AG09309 (cell line): Measurements from ENCODE around the gene LRP1B.

ENCODE experiments used
- DNase-seq: peaks from one replicate; pipeline ENCODE4 v3.0.0-alpha.2; 2010; ENCODE audit warnings: low read depth
- H3K4me3 ChIP-seq: 2 replicates; pipeline ENCODE4 v1.5.1; 2011; ENCODE audit warnings: mild to moderate bottlenecking, low read depth, low read length, moderate library complexity; ENCODE audit not compliant: control insufficient read depth
- TF ChIP-seq, protein P1 (sequence below): IDR thresholded peaks from 2 replicates; pipeline ENCODE4 v1.5.1; 2011; ENCODE audit warnings: mild to moderate bottlenecking, low read depth, low read length, inconsistent platforms; ENCODE audit not compliant: insufficient read depth, control insufficient read depth; ENCODE audit errors: missing control alignments

The LRP1B gene

DNA sequence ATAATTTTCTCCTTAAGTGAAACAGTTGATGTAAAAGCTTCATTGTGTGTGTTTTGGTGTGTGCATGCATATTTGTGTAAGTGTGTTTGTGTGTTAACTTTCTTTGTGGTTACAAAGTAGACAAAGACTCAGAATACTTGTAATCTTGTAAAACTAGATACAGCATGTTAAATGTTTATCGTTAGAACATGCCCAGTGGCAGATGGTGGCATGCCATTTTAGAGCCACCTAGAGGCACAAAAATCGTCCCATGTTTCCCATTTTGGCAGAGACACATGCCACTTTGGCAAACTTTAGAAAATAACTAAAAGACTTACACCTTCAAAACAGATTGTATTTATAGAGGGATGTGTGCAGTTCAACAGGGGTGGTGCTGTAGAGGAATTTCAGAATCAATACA, 224.1 kb downstream of the LRP1B start:
- no peak overlapping the region for H3K4me3 ChIP-seq
- TF ChIP-seq, protein P1, sequence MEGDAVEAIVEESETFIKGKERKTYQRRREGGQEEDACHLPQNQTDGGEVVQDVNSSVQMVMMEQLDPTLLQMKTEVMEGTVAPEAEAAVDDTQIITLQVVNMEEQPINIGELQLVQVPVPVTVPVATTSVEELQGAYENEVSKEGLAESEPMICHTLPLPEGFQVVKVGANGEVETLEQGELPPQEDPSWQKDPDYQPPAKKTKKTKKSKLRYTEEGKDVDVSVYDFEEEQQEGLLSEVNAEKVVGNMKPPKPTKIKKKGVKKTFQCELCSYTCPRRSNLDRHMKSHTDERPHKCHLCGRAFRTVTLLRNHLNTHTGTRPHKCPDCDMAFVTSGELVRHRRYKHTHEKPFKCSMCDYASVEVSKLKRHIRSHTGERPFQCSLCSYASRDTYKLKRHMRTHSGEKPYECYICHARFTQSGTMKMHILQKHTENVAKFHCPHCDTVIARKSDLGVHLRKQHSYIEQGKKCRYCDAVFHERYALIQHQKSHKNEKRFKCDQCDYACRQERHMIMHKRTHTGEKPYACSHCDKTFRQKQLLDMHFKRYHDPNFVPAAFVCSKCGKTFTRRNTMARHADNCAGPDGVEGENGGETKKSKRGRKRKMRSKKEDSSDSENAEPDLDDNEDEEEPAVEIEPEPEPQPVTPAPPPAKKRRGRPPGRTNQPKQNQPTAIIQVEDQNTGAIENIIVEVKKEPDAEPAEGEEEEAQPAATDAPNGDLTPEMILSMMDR, result no peak
- DNase-seq, result no peak

GRCh38 chr2:141900826-141901225, 230.0 kb downstream of the LRP1B start:
- DNase-seq, result no peak
- H3K4me3 ChIP-seq, result no peak overlapping the region
- TF ChIP-seq, protein P1, result no peak

- H3K4me3 ChIP-seq, result no peak overlapping the region
- no peak for DNase-seq
- TF ChIP-seq, protein P1, result no peak
Observed at GRCh38 chr2:141899740-141900139, 231.1 kb downstream of the LRP1B start.

DNA sequence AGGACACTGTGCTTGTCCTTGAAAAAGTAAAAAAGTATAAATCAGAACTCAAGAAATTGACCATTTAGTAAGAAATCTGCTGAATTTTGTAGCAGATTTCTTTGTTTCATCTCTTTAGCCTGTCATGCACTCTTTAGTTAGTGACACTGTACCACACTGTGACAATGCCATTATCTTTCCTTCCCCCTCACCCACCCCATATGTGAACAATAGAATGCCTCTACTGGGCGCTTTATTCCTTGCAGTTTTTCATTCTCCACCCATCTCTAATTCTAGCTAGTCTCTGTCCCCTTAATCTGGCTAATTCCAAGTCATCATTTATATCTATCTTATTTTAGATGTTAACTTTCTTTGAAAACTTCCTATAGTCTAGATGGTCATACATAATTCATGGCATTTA, 241.0 kb downstream of the LRP1B start:
- TF ChIP-seq, protein P1, result no peak
- no peak for DNase-seq
- no peak overlapping the region for H3K4me3 ChIP-seq

DNA sequence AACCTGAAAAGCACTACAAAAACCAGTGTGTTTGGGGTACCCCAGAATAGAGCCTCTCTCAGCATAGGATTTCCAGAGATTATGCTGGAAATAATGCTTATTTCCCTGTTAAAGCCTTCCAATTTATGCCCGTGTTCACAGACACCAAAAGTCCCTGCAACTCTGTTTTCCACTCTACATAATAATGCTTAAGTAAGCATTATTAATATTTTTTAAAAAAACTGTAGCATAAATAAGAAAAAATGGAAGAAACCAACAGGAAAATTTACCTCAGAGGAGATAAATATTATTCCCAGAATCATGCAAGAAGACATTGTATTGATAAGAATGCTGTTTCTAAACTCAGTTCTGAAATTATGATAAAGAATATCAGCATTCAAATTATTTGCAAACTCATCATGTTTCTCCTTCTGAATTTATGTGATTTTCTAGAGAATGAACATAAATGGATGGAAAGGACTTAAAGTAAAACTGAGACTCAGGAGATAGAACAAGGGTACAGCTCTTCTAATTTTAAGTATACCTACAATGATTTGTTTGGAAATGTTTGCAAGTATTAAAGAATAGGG, 241.7 kb downstream of the LRP1B start:
- no peak for DNase-seq
- no peak overlapping the region for H3K4me3 ChIP-seq
- TF ChIP-seq, protein P1, result no peak

- TF ChIP-seq, protein P1, result no peak
- DNase-seq, result no peak
- no peak overlapping the region for H3K4me3 ChIP-seq
Observed at GRCh38 chr2:141887363-141887762, 243.5 kb downstream of the LRP1B start.

DNA sequence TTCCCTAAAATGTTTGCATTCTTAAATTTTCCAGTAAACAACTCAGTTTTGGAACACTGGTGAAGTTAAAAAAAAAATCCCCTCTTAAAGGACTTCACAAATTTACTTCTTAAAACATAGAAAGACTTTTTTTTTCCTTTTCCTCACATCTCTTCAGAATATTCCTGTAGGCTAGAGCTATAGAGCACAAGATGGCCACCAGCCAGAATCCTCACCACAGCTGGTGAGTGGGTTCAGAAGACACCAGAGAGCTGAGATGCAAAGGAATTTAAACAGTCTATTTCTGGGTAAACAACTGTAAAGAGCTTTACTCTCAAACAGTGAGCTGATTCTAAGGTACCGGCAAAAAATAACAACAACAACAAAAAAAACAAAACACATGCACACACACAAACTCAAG, 252.8 kb downstream of the LRP1B start:
- DNase-seq, result no peak
- no peak overlapping the region for H3K4me3 ChIP-seq
- TF ChIP-seq, protein P1, result no peak
